HG02798 (cell line): ENCODE data around the gene FBXO41.
"Not testable (repeated sequence)": the region's sequence is repeated elsewhere in the genome, so short reads cannot be mapped to it uniquely, and the experiment has no call there.

Experiments
- ATAC-seq: cut with Tn5 transposase; IDR thresholded peaks from one replicate; pipeline ENCODE4 v1.9.1; 2021; ENCODE audit warnings: mild to moderate bottlenecking; ENCODE audit not compliant: unreplicated experiment, poor library complexity

FBXO41 gene

DNA sequence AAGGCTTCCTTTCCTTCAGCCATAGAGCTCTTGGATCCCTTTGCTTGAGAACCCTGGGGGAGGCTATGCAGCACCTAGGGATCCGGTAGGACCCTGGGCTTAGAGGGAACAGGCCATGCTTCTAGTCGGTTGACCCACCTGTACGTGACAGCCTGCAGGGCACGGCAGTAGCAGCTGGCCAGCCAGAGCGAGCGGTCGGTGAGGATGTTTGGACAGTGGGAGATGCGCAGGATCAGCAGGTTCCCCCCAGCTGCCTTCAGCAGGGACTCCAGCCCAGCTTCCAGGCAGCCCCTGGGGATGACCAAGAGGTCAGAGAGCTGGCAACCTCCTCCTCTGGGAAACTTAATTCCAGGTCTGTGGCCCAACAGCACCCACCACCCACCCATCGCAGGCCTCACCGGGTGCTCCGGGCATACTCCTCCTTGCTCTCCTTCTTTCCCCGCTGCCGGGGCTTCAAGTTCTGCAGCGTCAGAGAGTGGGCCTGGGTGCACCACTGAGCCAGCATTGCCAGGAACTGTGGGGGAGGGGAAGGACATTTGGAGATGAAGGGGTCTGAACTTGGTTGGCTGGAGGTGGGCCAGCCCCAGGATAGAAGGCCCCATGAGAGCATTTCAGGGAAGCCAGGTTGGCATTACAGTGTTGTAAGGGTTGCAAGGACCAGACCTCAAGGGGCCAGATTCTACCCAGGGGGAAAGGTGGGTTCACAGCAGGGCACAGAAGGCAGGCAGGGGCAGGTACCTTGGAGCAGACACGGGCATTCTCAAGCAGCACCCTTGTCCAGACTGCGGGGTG, 20.5 kb downstream of the FBXO41 start:
- ATAC-seq = no peak

DNA sequence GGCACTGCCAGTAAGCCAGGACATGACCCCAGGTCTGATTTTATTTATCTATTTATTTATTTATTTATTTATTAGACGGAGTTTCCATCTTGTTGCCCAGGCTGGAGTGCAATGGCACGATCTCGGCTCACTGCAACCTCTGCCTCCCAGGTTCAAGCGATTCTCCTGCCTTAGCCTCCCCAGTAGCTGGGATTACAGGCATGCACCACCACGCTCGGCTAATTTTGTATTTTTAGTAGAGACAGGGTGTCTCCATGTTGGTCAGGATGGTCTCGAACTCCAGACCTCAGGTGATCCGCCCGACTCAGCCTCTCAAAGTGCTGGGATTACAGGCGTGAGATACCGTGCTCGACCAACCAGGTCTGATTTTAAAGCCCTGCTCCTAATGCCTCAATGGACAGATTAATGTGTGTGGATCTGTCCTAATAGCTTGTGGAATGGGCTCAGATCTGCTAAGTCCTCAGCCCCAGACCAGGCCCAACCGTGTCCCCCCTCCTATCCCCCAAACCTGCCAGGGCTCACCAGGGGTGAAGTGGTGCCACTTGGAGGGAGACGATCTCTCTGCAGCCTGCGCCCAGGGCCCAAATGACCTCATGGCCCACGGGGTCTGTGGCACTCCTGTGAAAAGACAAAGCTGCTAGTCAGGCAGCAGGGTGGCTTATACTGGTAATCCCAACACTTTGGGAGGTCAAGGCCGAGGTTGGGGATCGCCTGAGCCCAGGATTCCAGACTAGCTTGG, 21.4 kb downstream of the FBXO41 start:
- not testable (repeated sequence) for ATAC-seq

DNA sequence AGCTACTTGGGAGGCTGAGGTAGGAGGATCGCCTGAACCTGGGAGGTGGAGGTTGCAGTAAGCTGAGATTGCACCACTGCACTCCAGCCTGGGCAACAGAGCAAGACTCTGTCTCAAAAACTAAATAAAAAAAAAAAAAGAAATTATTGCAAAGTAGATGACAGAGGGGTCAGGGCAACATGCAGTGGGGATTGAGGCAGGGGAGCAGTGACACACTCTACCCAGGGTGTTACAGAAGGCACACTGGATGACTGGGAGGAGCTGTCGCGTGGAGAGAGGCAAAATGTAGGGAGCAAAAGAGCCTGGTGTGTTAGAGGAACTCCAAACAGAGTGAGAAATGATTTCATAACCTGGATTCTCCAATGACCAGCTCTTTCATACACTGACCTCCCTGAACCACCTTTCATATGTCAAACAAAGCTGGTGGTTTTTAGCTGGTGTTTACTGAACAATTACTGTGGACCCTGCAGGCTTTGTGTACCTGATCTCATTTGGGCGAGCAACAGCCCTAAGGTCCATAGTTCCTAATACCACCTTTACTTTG, 22.1 kb downstream of the FBXO41 start:
- ATAC-seq = no peak

DNA sequence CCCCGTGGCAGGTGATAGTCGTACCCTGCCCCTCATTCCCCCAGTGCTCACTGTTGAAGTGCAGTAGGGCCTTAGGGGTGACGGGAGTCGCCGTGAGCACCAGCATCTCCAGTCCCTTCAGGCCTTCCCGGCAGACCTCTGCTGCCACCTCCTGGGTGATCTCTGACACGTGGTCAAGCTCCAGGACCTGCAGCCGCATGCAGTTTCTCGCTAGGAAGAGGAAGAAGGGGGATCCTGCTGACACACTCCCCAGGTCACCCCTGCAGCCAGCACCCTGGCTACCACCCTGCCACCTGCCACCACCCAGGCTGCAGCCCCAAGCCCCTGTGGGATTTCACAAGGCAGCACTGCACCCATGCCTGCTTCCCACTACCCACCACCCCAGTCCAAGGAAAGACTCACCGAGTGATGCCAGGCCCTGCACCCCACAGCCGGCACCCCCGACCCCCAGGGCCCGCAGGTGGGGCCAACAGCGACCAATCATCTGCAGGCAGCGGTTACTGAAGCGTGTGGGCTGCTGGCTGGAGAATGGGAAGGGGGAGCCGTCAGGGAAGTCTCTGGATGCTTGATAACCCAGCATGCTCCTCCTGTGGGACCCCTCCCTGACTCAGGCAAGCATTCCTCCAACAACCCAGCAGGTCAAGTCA, 23.8 kb downstream of the FBXO41 start:
- no peak for ATAC-seq

DNA sequence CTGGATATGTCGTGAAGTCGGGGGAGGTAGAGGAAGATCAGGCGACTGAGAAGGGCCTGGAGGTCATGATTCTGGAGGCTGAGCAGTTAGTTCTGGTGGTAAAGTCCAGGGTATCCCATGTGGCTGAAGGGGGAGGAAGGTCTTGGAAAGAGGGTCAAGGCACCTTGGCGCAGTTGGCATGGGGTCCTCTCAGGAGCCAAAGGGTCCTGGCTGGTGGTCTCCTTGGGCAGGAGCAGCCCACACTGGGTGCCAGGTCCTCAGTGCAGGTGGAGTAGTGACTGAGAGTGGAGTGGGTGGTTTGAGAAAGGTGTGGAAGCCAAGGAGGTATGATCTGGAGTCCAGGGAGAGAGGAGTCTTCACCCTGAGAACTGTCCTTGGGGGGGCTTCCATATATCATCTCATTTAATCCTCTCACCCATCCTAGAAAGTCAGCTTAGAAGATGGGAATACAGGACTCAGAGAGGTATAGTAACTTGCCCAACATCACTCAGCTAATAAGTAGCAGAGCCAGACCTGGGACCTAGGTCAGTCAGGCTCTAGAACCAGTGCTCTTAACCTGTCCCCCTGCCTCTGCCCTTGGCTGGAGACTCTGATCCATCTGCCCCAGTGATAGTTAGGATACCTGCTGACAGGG, 24.5 kb downstream of the FBXO41 start:
- no peak for ATAC-seq

DNA sequence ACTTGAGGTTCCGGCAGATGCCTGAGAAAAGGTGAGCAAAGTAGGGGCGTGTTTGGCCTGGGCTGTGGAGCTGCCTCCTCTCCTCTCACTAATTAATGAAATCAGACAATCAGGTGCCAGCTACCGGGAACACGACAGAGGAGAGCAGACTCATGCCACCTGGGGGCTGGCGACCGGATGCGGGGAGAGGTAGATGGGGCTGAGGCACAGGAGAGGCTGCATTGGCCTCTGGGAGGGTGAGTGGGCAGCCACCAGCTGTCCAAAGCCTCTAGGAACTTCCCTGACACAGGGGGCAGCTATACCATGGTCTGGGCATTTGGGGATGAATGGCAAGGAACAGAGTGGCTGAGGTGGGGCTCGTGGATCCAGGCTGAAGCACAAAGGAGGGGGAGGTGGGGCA, 25.0 kb downstream of the FBXO41 start:
- no peak for ATAC-seq

DNA sequence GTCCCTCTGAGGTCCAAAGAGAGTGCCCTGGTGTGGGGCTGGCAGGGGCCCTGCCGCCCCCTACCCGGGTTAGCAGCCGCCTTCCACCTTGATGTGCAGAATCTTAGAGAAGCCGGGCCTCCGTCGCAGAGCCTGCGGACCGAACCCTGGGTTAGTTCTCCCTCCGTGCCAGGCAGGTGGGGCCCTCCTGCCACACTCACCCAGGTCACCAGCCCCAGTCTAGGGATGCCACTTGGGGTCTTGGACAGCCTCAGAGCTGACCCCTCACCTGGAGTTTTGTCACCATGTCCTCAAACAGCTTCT, 25.4 kb downstream of the FBXO41 start:
- ATAC-seq = no peak

DNA sequence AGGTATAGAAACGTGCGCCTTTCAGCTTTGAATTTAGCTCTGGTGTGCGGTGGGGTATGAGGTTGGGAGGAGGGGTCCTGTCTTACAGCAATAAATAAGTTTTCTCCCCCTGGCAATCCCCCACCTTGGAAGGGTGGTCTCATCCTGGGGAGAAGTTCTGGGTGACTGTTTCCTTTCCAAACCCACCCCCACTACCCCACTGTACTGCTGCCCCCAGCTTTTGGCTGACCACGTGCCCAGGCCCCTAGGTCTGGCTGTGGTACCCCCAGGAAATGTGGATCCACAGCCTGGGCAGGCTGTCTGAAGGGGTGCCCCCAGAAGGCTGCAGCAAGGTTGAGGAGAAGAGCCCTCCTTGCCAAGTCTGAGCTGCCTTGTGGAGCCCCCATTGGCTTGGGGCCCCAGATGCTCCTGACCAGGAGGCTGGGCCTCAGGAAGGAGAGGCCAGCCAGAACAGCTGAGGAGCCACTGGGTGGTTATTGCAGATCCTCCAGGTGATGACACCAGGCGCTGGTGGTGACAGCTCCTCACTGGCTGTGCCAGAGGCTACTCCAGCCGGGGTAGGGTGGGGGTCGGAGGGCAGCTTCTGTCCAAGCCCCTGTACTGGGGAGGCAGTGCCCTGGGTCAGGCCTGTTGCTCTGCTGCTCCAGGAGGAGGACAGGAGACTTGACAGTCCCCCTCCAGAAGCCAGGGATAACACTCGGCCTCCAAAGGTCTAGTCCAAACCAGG, 25.9 kb downstream of the FBXO41 start:
- no peak for ATAC-seq

DNA sequence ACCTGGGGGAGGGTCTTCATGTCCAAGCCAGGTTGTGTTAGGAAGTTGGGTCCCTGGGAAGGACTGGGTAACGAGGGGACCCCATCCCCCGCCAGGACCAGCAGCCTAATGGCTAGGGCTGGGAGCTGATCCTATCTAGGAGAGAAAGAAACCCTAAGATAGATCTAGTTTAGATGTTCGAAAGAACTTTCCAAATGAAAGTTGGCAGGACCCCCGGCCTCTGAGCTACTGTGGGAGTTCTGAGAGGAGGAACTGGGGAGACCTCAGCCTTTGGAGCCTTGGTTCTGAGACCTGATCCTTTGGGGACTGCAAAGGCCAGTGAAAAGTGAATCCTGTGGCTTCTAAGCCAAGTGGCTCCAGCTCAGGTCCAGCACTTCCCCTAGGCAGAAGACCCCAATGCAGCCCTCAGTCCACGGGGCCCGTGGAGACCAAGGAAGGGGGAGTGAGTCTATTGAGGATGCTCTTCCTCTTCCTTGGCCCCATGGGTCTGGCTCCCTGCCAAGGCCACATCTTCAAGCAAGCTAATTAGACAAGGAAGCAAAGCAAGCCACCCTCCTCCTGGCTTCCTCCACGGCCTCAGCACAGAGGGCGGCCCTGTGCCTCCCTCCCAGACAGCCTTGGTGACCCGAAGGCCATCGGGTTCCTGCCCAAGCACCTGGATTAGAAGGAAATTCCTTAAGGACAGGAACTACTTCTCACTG, 26.7 kb downstream of the FBXO41 start:
- ATAC-seq = no peak

DNA sequence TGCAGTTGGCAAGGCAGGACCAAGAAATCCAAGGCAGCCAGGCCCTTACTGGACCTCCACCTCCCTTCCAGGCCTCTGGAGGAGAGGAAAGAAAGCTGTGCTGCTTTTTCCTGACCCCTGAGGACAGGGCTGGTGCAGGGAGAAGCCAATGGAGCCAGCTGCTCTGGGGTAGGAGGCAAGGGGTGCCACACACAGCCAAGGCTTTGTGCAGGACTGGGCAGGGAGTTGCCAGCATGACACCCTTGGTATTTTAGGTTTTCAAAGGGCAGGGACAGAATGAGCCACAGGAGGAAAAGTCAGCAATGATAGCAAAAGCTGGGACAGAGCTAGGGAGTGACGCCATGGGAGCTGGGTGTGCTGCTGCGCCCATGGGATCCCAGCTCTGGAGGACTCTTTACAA, 27.3 kb downstream of the FBXO41 start:
- ATAC-seq = no peak

DNA sequence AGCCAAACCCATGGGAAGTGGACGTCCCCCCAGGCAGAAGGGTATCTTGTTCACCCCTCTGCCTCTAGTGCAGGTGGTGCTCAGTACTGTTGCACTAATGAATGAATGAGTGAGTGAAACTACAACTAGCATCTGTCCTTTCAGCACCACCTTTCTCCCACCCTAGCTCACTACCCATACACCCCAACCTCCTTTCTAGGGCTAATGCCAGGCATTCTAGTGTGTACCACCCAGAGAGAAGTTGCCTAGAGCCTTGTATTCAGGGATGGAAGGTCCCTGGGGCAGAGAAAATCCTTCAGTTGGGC, 27.7 kb downstream of the FBXO41 start:
- ATAC-seq = no peak

DNA sequence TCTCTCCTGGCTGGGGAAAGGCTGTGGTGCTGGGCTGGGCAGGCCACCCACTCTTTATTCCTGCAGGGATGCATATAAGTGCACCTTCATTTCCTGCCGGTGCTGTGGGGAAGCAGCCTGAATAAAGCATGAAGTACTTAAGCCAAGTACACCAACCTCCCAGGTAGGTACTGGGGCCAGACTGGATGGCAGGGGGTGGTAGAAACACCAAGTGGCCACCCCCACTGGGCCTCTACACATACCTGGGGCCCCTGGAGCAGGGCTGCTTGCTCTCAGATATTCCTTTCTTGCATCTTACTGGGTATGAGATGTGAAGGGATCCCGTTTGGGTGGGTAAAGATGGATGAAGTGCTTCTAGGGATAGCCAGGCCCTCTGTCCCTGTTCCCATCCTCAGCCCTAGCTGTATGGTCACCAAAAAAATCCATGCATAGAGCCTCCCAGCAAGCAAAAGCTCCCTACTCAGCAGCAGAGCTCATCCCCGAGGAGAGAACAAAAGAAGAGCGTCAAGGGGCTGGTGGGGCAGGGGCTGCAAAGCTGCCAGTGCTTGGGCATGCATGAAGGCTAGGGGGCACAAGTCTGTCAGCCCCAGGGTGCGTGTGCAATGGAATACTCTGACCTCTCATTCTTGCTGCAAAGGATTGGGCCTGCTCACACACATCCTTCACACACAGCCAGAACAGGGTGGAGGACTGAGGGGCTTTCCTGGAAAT, 28.2 kb downstream of the FBXO41 start:
- ATAC-seq = no peak

DNA sequence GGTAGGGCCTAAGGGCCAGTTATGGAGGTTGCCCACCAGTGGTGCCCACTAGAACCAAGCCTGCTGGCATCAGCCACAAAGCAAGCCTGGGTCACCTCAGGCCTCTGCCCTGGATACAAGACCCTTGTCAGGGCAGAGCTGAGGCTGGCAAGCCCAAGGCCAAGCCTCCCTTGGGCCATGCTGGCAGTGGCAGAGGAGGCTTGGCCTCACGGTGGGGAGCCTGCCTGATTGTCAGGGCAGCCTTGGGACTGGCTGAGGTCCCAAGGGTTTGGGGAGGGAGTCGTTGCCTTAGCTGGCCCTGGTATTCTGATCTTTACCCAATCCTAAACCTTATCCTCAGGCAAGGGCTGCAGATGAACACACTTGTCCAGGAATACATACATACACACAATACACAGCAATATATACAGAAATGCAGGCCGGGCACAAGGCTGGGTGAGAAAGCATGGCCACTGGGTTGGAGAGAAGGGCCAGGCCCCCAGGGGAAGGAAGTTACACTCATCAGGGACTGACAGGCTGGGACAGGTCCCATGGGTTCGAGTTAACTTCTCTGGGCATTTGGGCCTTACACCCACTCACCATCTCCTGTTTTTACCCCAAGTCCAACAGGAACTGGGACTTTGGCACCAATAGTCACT, 29.2 kb downstream of the FBXO41 start:
- no peak for ATAC-seq

DNA sequence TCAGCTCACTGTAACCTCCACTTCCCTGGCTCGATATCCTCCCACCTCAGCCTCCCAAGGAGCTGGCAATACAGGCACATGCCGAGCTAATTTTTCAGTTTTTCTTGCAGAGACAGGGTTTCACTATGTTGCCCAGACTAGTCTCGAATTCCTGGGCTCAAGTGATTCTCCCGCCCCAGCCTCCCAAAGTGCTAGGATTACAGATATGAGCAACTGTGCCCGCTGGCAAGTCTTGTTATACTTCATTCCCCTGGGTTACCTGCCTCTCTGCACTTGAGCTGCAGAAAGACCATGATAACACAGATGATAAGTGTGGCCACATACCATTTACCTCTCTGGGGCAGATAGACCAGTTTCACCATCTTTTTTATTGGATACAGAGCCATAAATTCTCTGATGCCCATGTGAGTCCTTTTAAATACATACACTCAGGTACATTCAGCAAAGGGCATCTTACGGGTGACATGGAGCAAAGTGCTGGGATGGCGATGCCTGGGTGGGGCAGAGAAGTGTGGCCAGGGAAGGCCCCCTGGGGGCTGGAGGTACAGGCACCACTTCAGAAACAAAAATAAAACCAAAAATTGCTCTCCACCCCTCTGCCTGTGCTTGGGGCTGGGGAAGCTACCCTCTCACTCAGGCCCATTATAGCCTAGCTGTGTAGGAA, 29.8 kb downstream of the FBXO41 start:
- ATAC-seq = no peak

DNA sequence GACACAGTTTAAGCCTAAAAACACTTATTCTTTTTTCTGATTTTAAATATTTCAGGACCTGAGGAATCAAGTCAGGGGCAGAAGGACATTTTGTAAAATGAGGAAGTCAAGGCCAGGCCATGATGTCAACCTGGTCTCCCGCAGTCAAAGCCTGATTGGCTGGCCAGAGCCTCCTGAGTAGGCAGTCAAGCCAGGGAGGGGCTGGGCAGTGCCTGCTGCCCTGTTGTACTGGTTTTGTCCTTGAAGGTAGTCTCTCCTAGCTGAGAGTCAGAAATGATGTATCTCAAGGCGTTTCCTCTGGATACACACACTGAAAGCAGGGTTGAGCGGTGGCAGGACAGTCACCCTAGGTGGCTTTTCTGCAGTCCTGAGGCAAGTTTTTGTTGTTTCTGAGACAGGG, 30.4 kb downstream of the FBXO41 start:
- no peak for ATAC-seq

DNA sequence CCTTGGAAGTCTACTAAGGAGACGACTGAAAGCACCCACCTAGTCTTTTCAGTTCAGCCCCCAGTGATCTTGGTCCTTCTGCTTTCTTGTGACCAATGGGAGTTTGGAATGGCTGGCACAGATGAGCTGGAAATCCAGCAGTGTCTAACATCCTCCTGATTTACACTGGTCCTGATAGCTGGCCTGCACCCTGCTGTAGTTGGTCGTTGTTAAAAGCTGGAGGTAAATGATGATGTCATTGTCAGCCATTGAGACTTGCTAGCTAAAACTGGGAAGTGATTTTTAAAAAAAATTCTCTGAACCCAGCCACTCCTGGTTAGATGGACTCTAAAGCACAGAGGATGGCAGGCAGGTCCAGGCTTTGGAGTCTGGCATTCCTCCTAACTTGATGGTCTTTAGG, 30.9 kb downstream of the FBXO41 start:
- no peak for ATAC-seq

DNA sequence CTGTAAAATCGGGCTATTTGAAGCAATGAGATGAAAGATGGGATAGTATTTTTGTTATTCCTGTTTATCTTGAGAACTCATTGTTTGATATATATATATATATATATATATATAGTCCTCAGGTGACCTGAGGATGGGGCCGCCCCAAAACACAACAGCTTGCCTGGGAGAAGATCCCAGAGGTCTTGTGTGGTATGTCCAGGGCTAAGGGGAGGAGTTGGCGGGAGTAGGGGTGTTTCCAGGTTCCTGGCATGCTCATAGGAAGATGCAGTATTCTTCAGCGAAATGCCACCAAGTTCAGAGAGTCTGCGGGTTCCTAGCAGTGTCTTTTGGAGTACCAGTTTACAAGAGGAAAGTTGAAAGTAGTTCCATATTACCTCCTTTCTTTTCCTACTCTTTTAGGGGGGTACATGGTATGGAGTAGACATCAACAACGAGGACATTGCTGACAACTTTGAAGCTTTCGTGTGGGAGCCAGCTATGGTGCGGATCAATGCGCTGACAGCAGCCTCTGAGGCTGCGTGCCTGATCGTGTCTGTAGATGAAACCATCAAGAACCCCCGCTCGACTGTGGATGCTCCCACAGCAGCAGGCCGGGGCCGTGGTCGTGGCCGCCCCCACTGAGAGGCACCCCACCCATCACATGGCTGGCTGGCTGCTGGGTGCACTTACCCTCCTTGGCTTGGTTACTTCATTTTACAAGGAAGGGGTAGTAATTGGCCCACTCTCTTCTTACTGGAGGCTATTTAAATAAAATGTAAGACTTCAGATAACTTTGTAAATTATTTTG, 31.8 kb downstream of the FBXO41 start:
- no peak for ATAC-seq
